OCI-LY1 (cell line): Measurements from ENCODE around the gene C1orf87.

Experiments
- H2AFZ ChIP-seq: fragments of 200-600 bp; sonication (generic), shearing (Covaris generic); 2 replicates; pipeline ENCODE4 v1.6.0; 2014; ENCODE audit warnings: antibody characterized with exemption, mild to moderate bottlenecking, low read length
- H3F3A ChIP-seq: fragments of 200-600 bp; sonication (generic), shearing (Covaris generic); 2 replicates; pipeline ENCODE4 v1.6.0; 2014; ENCODE audit warnings: mild to moderate bottlenecking, antibody characterized with exemption, low read length, moderate library complexity; ENCODE audit not compliant: insufficient read depth
- H3K27ac ChIP-seq: fragments of 200-600 bp; sonication (generic); 2 replicates; pipeline ENCODE4 v1.5.1; 2014; ENCODE audit warnings: low read length, mixed run types, mild to moderate bottlenecking, low read depth; ENCODE audit not compliant: poor library complexity, severe bottlenecking
- H3K27me3 ChIP-seq: fragments of 200-600 bp; sonication (generic); 2 replicates; pipeline ENCODE4 v1.6.0; 2014; ENCODE audit warnings: antibody characterized with exemption, mild to moderate bottlenecking, low read length, moderate library complexity; ENCODE audit not compliant: insufficient read depth
- H3K36me3 ChIP-seq: fragments of 200-600 bp; sonication (generic); 2 replicates; pipeline ENCODE4 v1.6.1; 2014; ENCODE audit warnings: mild to moderate bottlenecking, antibody characterized with exemption, low read length, moderate library complexity, mixed read lengths; ENCODE audit not compliant: insufficient read depth
- H3K4me1 ChIP-seq: fragments of 200-600 bp; sonication (generic); 2 replicates; pipeline ENCODE4 v1.5.1; 2014; ENCODE audit warnings: mild to moderate bottlenecking, low read length, moderate library complexity; ENCODE audit not compliant: insufficient read depth, severe bottlenecking
- H3K4me2 ChIP-seq: fragments of 200-600 bp; sonication (generic), shearing (Covaris generic); 2 replicates; pipeline ENCODE4 v1.6.1; 2014; ENCODE audit warnings: low read length
- H3K4me3 ChIP-seq: fragments of 200-600 bp; sonication (generic); 2 replicates; pipeline ENCODE4 v1.5.1; 2014; ENCODE audit warnings: low read length, low read depth, mild to moderate bottlenecking, mixed read lengths; ENCODE audit not compliant: poor library complexity, severe bottlenecking
- H3K79me2 ChIP-seq: fragments of 200-600 bp; shearing (Covaris generic); 2 replicates; pipeline ENCODE4 v1.6.1; 2016; ENCODE audit warnings: mixed run types, low read length, mixed read lengths; ENCODE audit not compliant: insufficient read depth
- H3K9ac ChIP-seq: fragments of 200-600 bp; sonication (generic), shearing (Covaris generic); 2 replicates; pipeline ENCODE4 v1.6.1; 2014; ENCODE audit warnings: mild to moderate bottlenecking, low read length, mixed read lengths
- H3K9me2 ChIP-seq: fragments of 200-600 bp; sonication (generic), shearing (Covaris generic); 2 replicates; pipeline ENCODE4 v1.6.1; 2014; ENCODE audit warnings: low read depth, mild to moderate bottlenecking, low read length, mixed read lengths
- H3K9me3 ChIP-seq: fragments of 200-600 bp; shearing (Covaris generic); 2 replicates; pipeline ENCODE4 v1.6.1; 2014; ENCODE audit warnings: low read length, mixed read lengths
- H4K20me1 ChIP-seq: fragments of 200-600 bp; sonication (generic), shearing (Covaris generic); 2 replicates; pipeline ENCODE4 v1.6.0; 2016; ENCODE audit warnings: mild to moderate bottlenecking, low read length; ENCODE audit not compliant: insufficient read depth
- CTCF ChIP-seq: fragments of 200-600 bp; sonication (generic), shearing (Covaris generic); IDR thresholded peaks from 2 replicates; pipeline ENCODE4 v1.5.1; 2017; ENCODE audit warnings: mild to moderate bottlenecking, antibody characterized with exemption, low read length, moderate library complexity, mixed read lengths
- EZH2 ChIP-seq: fragments of 200-600 bp; sonication (generic), shearing (Covaris generic); IDR thresholded peaks from 2 replicates; pipeline ENCODE4 v1.8.0; 2017; ENCODE audit warnings: borderline replicate concordance, mixed run types, mild to moderate bottlenecking, antibody characterized with exemption, low read length, moderate library complexity, mixed read lengths

Gene C1orf87

GRCh38 chr1:60090655-60091054 is 17.1 kb upstream of the C1orf87 start:
- H3K36me3 ChIP-seq = no peaks in the 10 kb centered on the region
- no peak overlapping the region for H3K4me2 ChIP-seq
- no peaks in the 10 kb centered on the region for H3K4me1 ChIP-seq
- H3K9ac ChIP-seq = no peak overlapping the region
- H3K79me2 ChIP-seq = no peaks in the 10 kb centered on the region
- no peaks in the 10 kb centered on the region for H3K27me3 ChIP-seq
- no peaks in the 10 kb centered on the region for H3F3A ChIP-seq
- no peak overlapping the region for H2AFZ ChIP-seq
- TF ChIP-seq EZH2 = no peak
- TF ChIP-seq CTCF = no peak
- H3K9me3 ChIP-seq = no peaks in the 10 kb centered on the region
- H3K9me2 ChIP-seq = no peaks in the 10 kb centered on the region
- no peaks in the 10 kb centered on the region for H4K20me1 ChIP-seq
- H3K4me3 ChIP-seq = no peak overlapping the region
- H3K27ac ChIP-seq = no peak overlapping the region

- Histone ChIP-seq H3K4me1 (no peaks in the 10 kb centered on the region), H3K9ac (no peak overlapping the region), H3K9me2 (no peaks in the 10 kb centered on the region), H3K36me3 (no peaks in the 10 kb centered on the region), H3F3A (no peaks in the 10 kb centered on the region), H3K79me2 (no peaks in the 10 kb centered on the region), H3K27ac (no peak overlapping the region), H3K4me3 (no peak overlapping the region), H3K9me3 (no peaks in the 10 kb centered on the region), H3K4me2 (no peak overlapping the region), H2AFZ (no peak overlapping the region), H3K27me3 (no peaks in the 10 kb centered on the region), H4K20me1 (no peaks in the 10 kb centered on the region)
- 0 out of 2 replicates have a peak, but pooled peaks have one; percentile 12 for TF ChIP-seq CTCF
- TF ChIP-seq EZH2 = no peak
Measured at GRCh38 chr1:60088620-60089155, 15.1 kb upstream of the C1orf87 start.

- Histone ChIP-seq H4K20me1 (no peaks in the 10 kb centered on the region), H3K4me3 (no peak overlapping the region), H3K4me2 (no peak overlapping the region), H3K27me3 (no peaks in the 10 kb centered on the region), H3K9me3 (no peaks in the 10 kb centered on the region), H3K36me3 (no peaks in the 10 kb centered on the region), H2AFZ (no peak overlapping the region), H3K4me1 (no peaks in the 10 kb centered on the region), H3K27ac (no peak overlapping the region), H3K79me2 (no peaks in the 10 kb centered on the region), H3K9me2 (no peaks in the 10 kb centered on the region), H3K9ac (no peak overlapping the region), H3F3A (no peaks in the 10 kb centered on the region)
- TF ChIP-seq CTCF (no peak), EZH2 (no peak)
Measured at GRCh38 chr1:60087681-60088080, 14.1 kb upstream of the C1orf87 start.
